ENCODE data around the gene NID2. TPM values are rescaled to one million over a fixed set of nuclear protein-coding genes. Genes with fewer than 3 reads are reported as not detected.
A peak's percentile ranks its signal among the peaks of the same experiment; 100 is the strongest.

Gene NID2, protein sequence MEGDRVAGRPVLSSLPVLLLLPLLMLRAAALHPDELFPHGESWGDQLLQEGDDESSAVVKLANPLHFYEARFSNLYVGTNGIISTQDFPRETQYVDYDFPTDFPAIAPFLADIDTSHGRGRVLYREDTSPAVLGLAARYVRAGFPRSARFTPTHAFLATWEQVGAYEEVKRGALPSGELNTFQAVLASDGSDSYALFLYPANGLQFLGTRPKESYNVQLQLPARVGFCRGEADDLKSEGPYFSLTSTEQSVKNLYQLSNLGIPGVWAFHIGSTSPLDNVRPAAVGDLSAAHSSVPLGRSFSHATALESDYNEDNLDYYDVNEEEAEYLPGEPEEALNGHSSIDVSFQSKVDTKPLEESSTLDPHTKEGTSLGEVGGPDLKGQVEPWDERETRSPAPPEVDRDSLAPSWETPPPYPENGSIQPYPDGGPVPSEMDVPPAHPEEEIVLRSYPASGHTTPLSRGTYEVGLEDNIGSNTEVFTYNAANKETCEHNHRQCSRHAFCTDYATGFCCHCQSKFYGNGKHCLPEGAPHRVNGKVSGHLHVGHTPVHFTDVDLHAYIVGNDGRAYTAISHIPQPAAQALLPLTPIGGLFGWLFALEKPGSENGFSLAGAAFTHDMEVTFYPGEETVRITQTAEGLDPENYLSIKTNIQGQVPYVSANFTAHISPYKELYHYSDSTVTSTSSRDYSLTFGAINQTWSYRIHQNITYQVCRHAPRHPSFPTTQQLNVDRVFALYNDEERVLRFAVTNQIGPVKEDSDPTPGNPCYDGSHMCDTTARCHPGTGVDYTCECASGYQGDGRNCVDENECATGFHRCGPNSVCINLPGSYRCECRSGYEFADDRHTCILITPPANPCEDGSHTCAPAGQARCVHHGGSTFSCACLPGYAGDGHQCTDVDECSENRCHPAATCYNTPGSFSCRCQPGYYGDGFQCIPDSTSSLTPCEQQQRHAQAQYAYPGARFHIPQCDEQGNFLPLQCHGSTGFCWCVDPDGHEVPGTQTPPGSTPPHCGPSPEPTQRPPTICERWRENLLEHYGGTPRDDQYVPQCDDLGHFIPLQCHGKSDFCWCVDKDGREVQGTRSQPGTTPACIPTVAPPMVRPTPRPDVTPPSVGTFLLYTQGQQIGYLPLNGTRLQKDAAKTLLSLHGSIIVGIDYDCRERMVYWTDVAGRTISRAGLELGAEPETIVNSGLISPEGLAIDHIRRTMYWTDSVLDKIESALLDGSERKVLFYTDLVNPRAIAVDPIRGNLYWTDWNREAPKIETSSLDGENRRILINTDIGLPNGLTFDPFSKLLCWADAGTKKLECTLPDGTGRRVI (N-terminal part only)
- total RNA-seq (96.3 TPM), polyA plus RNA-seq (ENCODE audit: insufficient read depth in 1 of 8, insufficient read length in 8 of 8, low replicate concordance in 1 of 8) (100 to 1,000 TPM in 5 of 8 donors, 10 to 100 TPM in 3; 74.9 to 179 (median 112) TPM)
- long read RNA-seq, donor 1, full-length matches to known transcripts = 1 of 7 reads
- long read RNA-seq, donor 1, partial matches to known transcripts = 6 of 7 reads
- long read RNA-seq, donor 1, other reads (novel, unspliced or antisense) = 0 of 7 reads
- long read RNA-seq, donor 2 = 0 reads
- long read RNA-seq, donor 3, full-length matches to known transcripts = 3 of 19 reads
- long read RNA-seq, donor 3, partial matches to known transcripts = 16 of 19 reads
- long read RNA-seq, donor 3, other reads (novel, unspliced or antisense) = 0 of 19 reads
- long read RNA-seq, donor 4, partial matches to known transcripts = 21 of 23 reads
- long read RNA-seq, donor 4, other reads (novel, unspliced or antisense) = 0 of 23 reads
- long read RNA-seq, donor 5, full-length matches to known transcripts = 10 of 100 reads
- long read RNA-seq, donor 5, partial matches to known transcripts = 90 of 100 reads
- long read RNA-seq, donor 5, other reads (novel, unspliced or antisense) = 0 of 100 reads
- long read RNA-seq, donor 6, full-length matches to known transcripts = 7 of 38 reads
- long read RNA-seq, donor 6, partial matches to known transcripts = 31 of 38 reads
- long read RNA-seq, donor 6, other reads (novel, unspliced or antisense) = 0 of 38 reads
- long read RNA-seq, donor 7, full-length matches to known transcripts = 4 of 31 reads
- long read RNA-seq, donor 7, partial matches to known transcripts = 27 of 31 reads
- long read RNA-seq, donor 7, other reads (novel, unspliced or antisense) = 0 of 31 reads
- long read RNA-seq, donor 8, partial matches to known transcripts = 0 of 4 reads
- long read RNA-seq, donor 8, other reads (novel, unspliced or antisense) = 0 of 4 reads
- long read RNA-seq, donor 9, full-length matches to known transcripts = 5 of 20 reads
- long read RNA-seq, donor 9, partial matches to known transcripts = 15 of 20 reads
- long read RNA-seq, donor 9, other reads (novel, unspliced or antisense) = 0 of 20 reads
- long read RNA-seq, donor 10, full-length matches to known transcripts = 7 of 18 reads
- long read RNA-seq, donor 10, partial matches to known transcripts = 11 of 18 reads
- long read RNA-seq, donor 10, other reads (novel, unspliced or antisense) = 0 of 18 reads
- long read RNA-seq, donor 11, full-length matches to known transcripts = 3 of 13 reads
- long read RNA-seq, donor 11, partial matches to known transcripts = 10 of 13 reads
- long read RNA-seq, donor 11, other reads (novel, unspliced or antisense) = 0 of 13 reads

DNA sequence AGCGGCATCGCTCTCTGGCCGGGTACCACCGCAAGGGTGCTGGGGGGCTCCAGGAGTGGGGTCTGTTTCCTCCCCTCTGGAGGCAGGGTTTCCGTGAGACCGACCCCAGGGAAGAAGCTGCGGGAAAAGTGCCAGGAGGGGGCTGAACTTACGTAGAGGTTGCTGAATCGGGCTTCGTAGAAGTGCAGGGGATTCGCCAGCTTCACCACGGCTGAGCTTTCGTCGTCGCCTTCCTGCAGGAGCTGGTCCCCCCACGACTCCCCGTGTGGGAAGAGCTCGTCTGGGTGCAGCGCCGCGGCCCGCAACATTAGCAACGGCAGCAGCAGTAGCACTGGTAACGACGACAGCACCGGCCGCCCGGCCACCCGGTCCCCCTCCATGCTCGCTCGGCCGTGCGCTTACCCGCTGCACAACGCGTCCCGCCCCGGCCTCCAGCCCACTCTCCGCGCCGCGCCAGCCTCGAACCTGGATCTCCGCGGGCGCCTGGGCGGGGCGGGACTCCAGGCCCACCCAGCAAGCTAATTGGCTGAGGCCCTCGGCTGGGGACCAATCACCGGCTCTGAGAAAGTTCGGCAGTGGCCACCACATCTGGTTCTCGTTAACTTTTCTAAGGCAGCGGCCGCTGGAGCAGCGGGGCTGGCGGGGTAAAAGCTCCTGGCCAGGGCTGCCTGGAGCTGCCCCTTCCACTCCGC is at the start of gene NID2:
Gene NID2 (minus strand): TSS at position 445 of the 692 bp plus-strand sequence. CDS start 65 bp downstream, at position 380.
- Histone ChIP-seq H3K4me1 (ENCODE audit: control insufficient read depth, insufficient read depth, low read length) (peaks cover 20% of the 10 kb centered on the region), H3K4me3 (ENCODE audit: low read length) (peak within 1 kb of the TSS; percentile 68), H3K27ac (ENCODE audit: low read length) (peak within 1 kb of the TSS; percentile 86), H3K9me3 (replicated peaks; ENCODE audit: control insufficient read depth, low read depth, low read length) (no peaks in the 10 kb centered on the region), H3K36me3 (ENCODE audit: control insufficient read depth, insufficient read depth, low read length) (peaks cover 4% of the 10 kb centered on the region), H3K27me3 (ENCODE audit: control insufficient read depth, insufficient read depth, low read length) (peaks cover 33% of the 10 kb centered on the region)
- WGBS (ENCODE audit: insufficient coverage) = under 1% methylated on average over 55 of the region's 57 CpGs
- peak; percentile 98 for DNase-seq

DNA sequence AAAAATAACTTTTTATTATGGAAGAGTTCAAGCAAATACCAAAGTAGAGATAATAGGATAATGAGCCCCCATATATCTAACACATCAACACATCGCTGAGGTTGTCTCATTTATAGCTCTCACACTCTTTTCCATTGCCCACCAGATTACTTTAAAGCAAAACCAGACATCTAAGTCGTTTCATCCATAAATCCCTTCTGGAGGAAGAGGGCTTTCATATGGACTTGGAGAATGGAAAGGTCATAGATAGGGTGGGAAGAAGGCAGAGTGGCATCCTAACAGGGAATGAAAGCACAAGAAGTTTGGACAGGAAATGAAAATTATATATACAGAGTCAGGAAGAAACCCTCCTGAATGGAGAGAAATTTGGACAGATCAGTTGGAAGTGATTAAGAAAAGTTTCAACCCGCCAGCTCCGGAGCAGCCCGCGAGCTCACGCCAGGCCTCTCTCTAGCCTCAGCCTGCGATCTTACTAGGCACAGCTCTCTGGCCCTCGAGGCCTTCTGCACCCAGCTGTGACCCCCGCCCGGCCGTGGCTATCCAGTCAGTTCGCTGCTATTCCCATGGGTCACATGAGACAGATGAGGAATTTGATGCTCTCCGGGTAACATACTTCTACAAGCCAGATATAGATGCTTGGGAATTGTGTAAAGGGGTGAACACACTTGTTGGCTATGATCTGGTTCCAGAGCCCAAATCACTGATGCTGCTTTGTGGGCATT is 48.4 kb upstream of the NID2 start:
- H3K9me3 ChIP-seq (replicated peaks; ENCODE audit: control insufficient read depth, low read depth, low read length) = no peaks in the 10 kb centered on the region
- H3K4me3 ChIP-seq (ENCODE audit: low read length) = no peak overlapping the region
- 30% methylated on average over 10 of the region's 14 CpGs for WGBS (ENCODE audit: insufficient coverage)
- peak; percentile 31 for DNase-seq
- no peaks in the 10 kb centered on the region for H3K36me3 ChIP-seq (ENCODE audit: control insufficient read depth, insufficient read depth, low read length)
- H3K4me1 ChIP-seq (ENCODE audit: control insufficient read depth, insufficient read depth, low read length) = peaks cover 4% of the 10 kb centered on the region
- H3K27ac ChIP-seq (ENCODE audit: low read length) = no peak overlapping the region
- H3K27me3 ChIP-seq (ENCODE audit: control insufficient read depth, insufficient read depth, low read length) = no peaks in the 10 kb centered on the region

GRCh38 chr14:52115286-52115685 is 46.4 kb upstream of the NID2 start:
- no peaks in the 10 kb centered on the region for H3K36me3 ChIP-seq (ENCODE audit: control insufficient read depth, insufficient read depth, low read length)
- H3K4me1 ChIP-seq (ENCODE audit: control insufficient read depth, insufficient read depth, low read length) = peaks cover 4% of the 10 kb centered on the region
- no peak overlapping the region for H3K4me3 ChIP-seq (ENCODE audit: low read length)
- no peak for DNase-seq
- H3K9me3 ChIP-seq (replicated peaks; ENCODE audit: control insufficient read depth, low read depth, low read length) = no peaks in the 10 kb centered on the region
- no peaks in the 10 kb centered on the region for H3K27me3 ChIP-seq (ENCODE audit: control insufficient read depth, insufficient read depth, low read length)
- H3K27ac ChIP-seq (ENCODE audit: low read length) = no peak overlapping the region

DNA sequence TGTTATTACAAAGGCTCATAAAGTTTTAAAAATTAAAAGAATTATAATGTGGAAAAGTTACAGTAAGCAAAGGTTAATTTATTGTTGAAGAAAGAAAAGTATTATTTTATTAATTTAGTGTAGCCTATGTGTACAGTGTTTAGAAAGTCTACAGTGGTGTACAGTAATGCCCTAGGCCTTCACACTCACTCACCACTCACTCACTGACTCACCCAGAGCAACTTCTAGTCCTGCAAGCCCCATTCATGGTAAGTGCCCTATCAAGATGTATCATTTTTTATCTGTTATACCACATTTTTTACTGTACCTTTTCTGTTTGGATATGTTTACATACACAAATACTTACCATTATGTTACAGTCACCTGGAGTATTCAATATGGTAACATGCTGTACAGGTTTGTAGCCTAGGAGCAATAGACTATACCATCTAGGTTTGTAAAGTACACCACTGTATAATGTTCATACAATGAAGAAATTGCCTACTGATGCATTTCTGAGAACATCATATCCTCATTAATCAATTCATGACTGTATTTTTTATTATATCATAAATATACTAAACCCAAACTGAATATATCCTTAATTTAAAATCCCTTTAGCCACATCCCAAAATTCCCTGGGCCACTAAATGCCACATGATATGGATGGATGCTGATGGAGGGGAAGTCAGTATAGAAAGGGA is 43.6 kb upstream of the NID2 start:
- Histone ChIP-seq H3K36me3 (ENCODE audit: control insufficient read depth, insufficient read depth, low read length) (no peaks in the 10 kb centered on the region), H3K27ac (ENCODE audit: low read length) (no peak overlapping the region), H3K4me1 (ENCODE audit: control insufficient read depth, insufficient read depth, low read length) (peaks cover 2% of the 10 kb centered on the region), H3K9me3 (replicated peaks; ENCODE audit: control insufficient read depth, low read depth, low read length) (no peaks in the 10 kb centered on the region), H3K27me3 (ENCODE audit: control insufficient read depth, insufficient read depth, low read length) (no peaks in the 10 kb centered on the region), H3K4me3 (ENCODE audit: low read length) (no peak overlapping the region)
- DNase-seq = no peak

DNA sequence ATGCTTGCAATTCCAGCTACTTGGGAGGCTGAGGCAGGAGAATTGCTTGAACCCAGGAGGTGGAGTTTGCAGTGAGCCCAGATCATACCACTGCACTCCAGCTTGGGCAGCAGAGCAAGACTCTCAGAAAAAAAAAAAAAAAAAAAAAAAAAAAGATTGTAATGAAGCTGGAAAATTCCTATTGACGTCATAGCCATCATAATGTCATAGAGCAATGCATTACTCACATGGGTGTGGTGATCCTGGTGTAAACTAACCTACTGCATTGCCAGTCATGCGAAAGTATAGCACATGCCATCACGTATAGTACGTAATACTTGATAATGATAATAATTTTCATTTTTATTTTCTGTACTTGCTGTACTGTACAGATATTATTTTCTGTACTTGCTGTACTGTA is 42.7 kb upstream of the NID2 start:
- no CpG with 5 or more reads among the region's 4 CpGs for WGBS (ENCODE audit: insufficient coverage)
- Histone ChIP-seq H3K27ac (ENCODE audit: low read length) (no peak overlapping the region), H3K4me1 (ENCODE audit: control insufficient read depth, insufficient read depth, low read length) (peaks cover 3% of the 10 kb centered on the region), H3K4me3 (ENCODE audit: low read length) (no peak overlapping the region), H3K36me3 (ENCODE audit: control insufficient read depth, insufficient read depth, low read length) (no peaks in the 10 kb centered on the region), H3K9me3 (replicated peaks; ENCODE audit: control insufficient read depth, low read depth, low read length) (no peaks in the 10 kb centered on the region), H3K27me3 (ENCODE audit: control insufficient read depth, insufficient read depth, low read length) (no peaks in the 10 kb centered on the region)
- no peak for DNase-seq

DNA sequence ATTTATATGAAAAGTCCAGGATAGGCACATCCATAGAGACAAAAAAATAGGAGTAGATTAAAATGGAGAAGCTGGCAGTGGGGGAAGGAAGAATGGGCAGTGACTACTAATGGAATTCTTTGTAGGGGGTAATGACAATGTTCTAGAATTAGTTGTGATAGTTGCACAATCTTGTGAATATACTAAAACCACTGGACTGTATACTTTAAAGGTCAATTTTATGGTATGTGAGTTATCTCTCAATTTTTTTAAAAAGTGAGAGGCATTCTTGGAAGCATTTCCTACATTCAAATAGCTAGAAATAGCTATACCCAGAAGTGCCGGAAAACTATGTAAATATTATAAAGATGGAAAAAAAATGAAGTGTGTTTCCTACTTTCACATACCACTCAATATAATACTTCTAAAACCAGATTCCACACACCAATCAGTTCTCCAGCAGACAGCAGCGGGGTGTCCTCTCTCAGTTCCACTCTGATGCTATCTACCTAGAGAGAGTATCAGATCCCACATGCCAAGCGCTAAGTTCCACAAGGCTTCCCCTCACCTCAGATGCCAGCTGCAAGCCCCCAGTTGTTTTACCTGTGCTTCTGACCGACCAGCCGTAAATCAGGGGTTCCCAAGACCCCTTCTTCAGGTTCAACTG is 41.7 kb upstream of the NID2 start:
- WGBS (ENCODE audit: insufficient coverage) = 71% methylated on average over 2 of the region's 5 CpGs
- Histone ChIP-seq H3K9me3 (replicated peaks; ENCODE audit: control insufficient read depth, low read depth, low read length) (no peaks in the 10 kb centered on the region), H3K27ac (ENCODE audit: low read length) (no peak overlapping the region)

GRCh38 chr14:52108823-52109222 is 40.0 kb upstream of the NID2 start:
- Histone ChIP-seq H3K27ac (ENCODE audit: low read length) (no peak overlapping the region), H3K4me3 (ENCODE audit: low read length) (no peak overlapping the region), H3K36me3 (ENCODE audit: control insufficient read depth, insufficient read depth, low read length) (no peaks in the 10 kb centered on the region), H3K9me3 (replicated peaks; ENCODE audit: control insufficient read depth, low read depth, low read length) (no peaks in the 10 kb centered on the region), H3K27me3 (ENCODE audit: control insufficient read depth, insufficient read depth, low read length) (no peaks in the 10 kb centered on the region), H3K4me1 (ENCODE audit: control insufficient read depth, insufficient read depth, low read length) (peaks cover 5% of the 10 kb centered on the region)
- DNase-seq = no peak
- WGBS (ENCODE audit: insufficient coverage) = 100% methylated on average over 1 of the region's 1 CpG

More for the DNA sequence above, 41.7 kb upstream of the NID2 start:
- no peaks in the 10 kb centered on the region for H3K27me3 ChIP-seq (ENCODE audit: control insufficient read depth, insufficient read depth, low read length)
- H3K4me1 ChIP-seq (ENCODE audit: control insufficient read depth, insufficient read depth, low read length) = peaks cover 5% of the 10 kb centered on the region
- H3K36me3 ChIP-seq (ENCODE audit: control insufficient read depth, insufficient read depth, low read length) = no peaks in the 10 kb centered on the region
- no peak overlapping the region for H3K4me3 ChIP-seq (ENCODE audit: low read length)
- no peak for DNase-seq

All from muscle of leg (tissue), 16 donors.